Urinary bladder (tissue), 4 donors: ENCODE data around the gene KIF20B. TPM values are rescaled to one million over a fixed set of nuclear protein-coding genes. Genes with fewer than 3 reads are reported as not detected.

ENCODE experiments used
- DNase-seq: peaks from one replicate; pipeline ENCODE4 v3.0.0-alpha.2; 2015; ENCODE audit errors: extremely low spot score
- H3K27ac ChIP-seq: one replicate; pipeline ENCODE4 v1.5.1; 2013; ENCODE audit warnings: low read depth, mild to moderate bottlenecking, moderate library complexity
- H3K36me3 ChIP-seq: one replicate; pipeline ENCODE4 v1.6.1; 2013; ENCODE audit warnings: mild to moderate bottlenecking, moderate library complexity; ENCODE audit not compliant: insufficient read depth
- H3K4me1 ChIP-seq: one replicate; pipeline ENCODE4 v1.6.1; 2013; ENCODE audit warnings: mild to moderate bottlenecking, moderate library complexity; ENCODE audit not compliant: insufficient read depth
- H3K4me3 ChIP-seq: one replicate; pipeline ENCODE4 v1.5.1; 2013; ENCODE audit warnings: low read depth, low read length
- WGBS: extraction: QIAGEN DNeasy Blood & Tissue Kit; methylation state at CpG from one replicate; pipeline ENCODE4 v1.1.7; 2013; 5-methylcytosine and 5-hydroxymethylcytosine counted together
- polyA plus RNA-seq: library from polyadenylated mRNA; stranded (reverse); fragments of 200-250 nt; gene quantifications from one replicate; pipeline ENCODE4 v1.2.3, GENCODE V29; 2013
- total RNA-seq: library from RNA; depleted of rRNA; stranded (reverse); fragments of >200 nt; gene quantifications from one replicate; pipeline ENCODE4 v1.2.3, GENCODE V29; 2014
- donor health status: healthy with polysubstance abuse.
- donor health status: healthy.

Gene KIF20B
- total and polyA plus RNA-seq, 2 donors, result 2.4 to 24.5 TPM

- no peaks in the 10 kb centered on the region for H3K4me1 ChIP-seq
- H3K27ac ChIP-seq, result no peak overlapping the region
- no peaks in the 10 kb centered on the region for H3K36me3 ChIP-seq
- no peak for DNase-seq
- H3K4me3 ChIP-seq, result no peak overlapping the region
- WGBS, result 94% methylated on average over 5 of the region's 5 CpGs
Observed at GRCh38 chr10:89771684-89772083, 70.3 kb downstream of the KIF20B start.

DNA sequence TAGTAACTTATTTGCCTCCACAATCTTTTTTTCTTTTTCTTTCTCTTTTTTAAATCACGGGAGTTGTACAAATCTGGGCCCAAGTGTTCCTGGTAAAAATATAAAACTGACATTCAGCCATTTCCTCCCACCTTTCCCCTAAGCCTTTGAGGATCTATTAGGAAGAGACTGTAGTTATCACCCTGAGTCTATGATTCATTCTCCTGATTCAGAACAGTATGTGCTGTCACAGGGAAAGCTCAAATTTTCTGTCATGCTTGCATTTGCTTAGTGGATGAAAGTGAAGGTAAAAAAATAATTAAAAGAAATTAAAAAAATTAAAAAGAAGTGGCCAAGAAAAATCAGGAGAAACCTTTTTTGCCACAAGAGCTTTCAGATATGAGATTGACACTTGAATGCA lies 71.7 kb downstream of the KIF20B start:
- WGBS, result 76% methylated on average over 1 of the region's 1 CpG
- Histone ChIP-seq H3K4me1 (no peaks in the 10 kb centered on the region), H3K36me3 (no peaks in the 10 kb centered on the region), H3K27ac (no peak overlapping the region), H3K4me3 (no peak overlapping the region)
- no peak for DNase-seq

DNA sequence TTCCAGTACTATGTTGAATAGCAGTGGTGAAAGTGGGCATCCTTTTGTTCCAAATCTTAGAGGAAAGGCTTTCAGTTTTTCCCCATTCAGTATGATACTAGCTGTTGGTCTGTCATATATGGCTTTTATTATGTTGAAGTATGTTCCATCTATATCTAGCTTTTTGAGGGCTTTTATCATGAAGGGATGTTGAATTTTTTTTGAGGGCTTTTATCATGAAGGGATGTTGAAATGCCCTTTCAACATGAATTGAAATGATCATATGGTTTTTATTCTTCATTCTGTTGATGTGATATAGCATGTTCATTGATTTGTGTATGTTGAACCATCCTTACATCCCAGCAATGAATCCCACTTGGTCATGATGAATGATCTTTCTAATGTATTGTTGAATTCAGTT lies 75.3 kb downstream of the KIF20B start:
- DNase-seq, result no peak
- Histone ChIP-seq H3K36me3 (no peaks in the 10 kb centered on the region), H3K4me1 (no peaks in the 10 kb centered on the region), H3K4me3 (no peak overlapping the region), H3K27ac (no peak overlapping the region)

- WGBS, result 69% methylated on average over 2 of the region's 2 CpGs
- no peak for DNase-seq
Observed at GRCh38 chr10:89782470-89782869, 81.1 kb downstream of the KIF20B start.

DNA sequence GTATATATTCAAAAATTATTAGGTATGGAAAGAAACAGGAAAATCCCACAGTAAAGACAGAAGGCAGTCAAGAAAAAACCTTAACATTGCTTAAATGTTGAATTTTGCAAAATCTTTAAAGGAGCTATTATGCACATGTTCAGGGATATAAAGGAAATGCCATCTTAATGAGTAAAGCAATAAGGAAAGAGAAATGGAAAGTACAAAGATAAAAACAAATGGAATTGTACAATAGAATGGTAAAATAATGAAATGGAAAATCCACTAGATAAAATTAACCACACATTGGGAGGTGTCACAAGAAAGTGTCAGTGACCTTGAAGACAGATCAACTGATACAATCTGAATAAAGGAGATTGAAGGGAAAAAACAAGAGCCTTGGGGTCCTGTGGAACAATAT lies 82.0 kb downstream of the KIF20B start:
- DNase-seq, result no peak
- Histone ChIP-seq H3K4me1 (no peaks in the 10 kb centered on the region), H3K4me3 (no peak overlapping the region), H3K36me3 (no peaks in the 10 kb centered on the region), H3K27ac (no peak overlapping the region)

More at GRCh38 chr10:89782470-89782869, 81.1 kb downstream of the KIF20B start:
- H3K27ac ChIP-seq, result no peak overlapping the region
- H3K36me3 ChIP-seq, result no peaks in the 10 kb centered on the region
- H3K4me1 ChIP-seq, result no peaks in the 10 kb centered on the region
- H3K4me3 ChIP-seq, result no peak overlapping the region

GRCh38 chr10:89785095-89785494 lies 83.7 kb downstream of the KIF20B start:
- Histone ChIP-seq H3K4me3 (no peak overlapping the region), H3K27ac (no peak overlapping the region), H3K4me1 (no peaks in the 10 kb centered on the region), H3K36me3 (no peaks in the 10 kb centered on the region)
- DNase-seq, result no peak
- 97% methylated on average over 3 of the region's 3 CpGs for WGBS

- DNase-seq, result no peak
- Histone ChIP-seq H3K4me1 (no peaks in the 10 kb centered on the region), H3K27ac (no peak overlapping the region), H3K36me3 (no peaks in the 10 kb centered on the region), H3K4me3 (no peak overlapping the region)
- 90% methylated on average over 7 of the region's 7 CpGs for WGBS
Observed at GRCh38 chr10:89789188-89789877, 87.9 kb downstream of the KIF20B start.

DNA sequence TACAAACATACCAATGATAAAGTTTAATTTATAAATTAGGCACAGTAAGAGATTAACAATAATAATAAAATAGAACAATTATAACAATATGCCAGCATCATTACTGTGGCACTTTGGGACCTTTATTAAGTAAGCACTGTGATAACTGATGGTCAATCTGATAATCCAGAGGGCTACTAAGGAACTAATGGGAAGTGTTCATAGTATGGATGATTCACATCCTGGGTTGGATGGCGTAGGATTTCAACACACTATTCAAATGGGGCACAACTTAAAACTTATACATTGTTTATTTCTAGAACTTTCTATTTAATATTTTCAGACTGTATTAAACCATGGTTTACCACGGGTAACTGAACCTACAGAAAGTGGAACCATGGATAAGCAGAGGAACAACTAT lies 90.8 kb downstream of the KIF20B start:
- WGBS, result 89% methylated on average over 2 of the region's 2 CpGs
- H3K4me1 ChIP-seq, result no peaks in the 10 kb centered on the region

GRCh38 chr10:89793649-89794254 lies 92.4 kb downstream of the KIF20B start:
- no peak overlapping the region for H3K27ac ChIP-seq
- H3K36me3 ChIP-seq, result no peaks in the 10 kb centered on the region
- 35% methylated on average over 3 of the region's 3 CpGs for WGBS
- no peak overlapping the region for H3K4me3 ChIP-seq
- DNase-seq, result peak; percentile 48
- H3K4me1 ChIP-seq, result no peaks in the 10 kb centered on the region

More for the DNA sequence above, 90.8 kb downstream of the KIF20B start:
- H3K36me3 ChIP-seq, result no peaks in the 10 kb centered on the region
- no peak overlapping the region for H3K4me3 ChIP-seq
- DNase-seq, result no peak
- no peak overlapping the region for H3K27ac ChIP-seq

GRCh38 chr10:89795840-89796239 lies 94.5 kb downstream of the KIF20B start:
- Histone ChIP-seq H3K4me3 (no peak overlapping the region), H3K27ac (no peak overlapping the region), H3K4me1 (no peaks in the 10 kb centered on the region), H3K36me3 (no peaks in the 10 kb centered on the region)
- WGBS, result 68% methylated on average over 1 of the region's 1 CpG
- DNase-seq, result no peak

DNA sequence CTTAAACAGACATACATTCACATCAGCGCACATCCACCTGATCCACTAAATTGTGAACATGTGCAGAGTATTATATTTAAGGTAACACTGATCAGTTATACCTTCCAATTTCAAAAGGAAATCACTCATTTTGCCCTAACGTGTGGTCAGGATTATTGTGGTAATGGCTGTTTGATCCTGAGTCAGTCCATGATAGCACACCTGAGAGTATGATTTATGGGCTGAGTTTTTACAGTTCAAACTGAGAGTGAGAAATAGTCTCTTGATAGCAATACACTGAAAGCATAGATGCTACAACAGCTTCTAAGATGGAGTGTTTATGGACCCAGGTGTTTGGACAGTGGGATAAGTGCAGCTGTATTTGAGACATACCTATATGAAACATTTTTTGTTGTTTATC lies 96.7 kb downstream of the KIF20B start:
- no peak for DNase-seq
- Histone ChIP-seq H3K4me1 (no peaks in the 10 kb centered on the region), H3K27ac (no peak overlapping the region), H3K4me3 (no peak overlapping the region), H3K36me3 (no peaks in the 10 kb centered on the region)
- WGBS, result 85% methylated on average over 2 of the region's 2 CpGs

- DNase-seq, result no peak
- no peak overlapping the region for H3K4me3 ChIP-seq
- 79% methylated on average over 2 of the region's 2 CpGs for WGBS
- no peaks in the 10 kb centered on the region for H3K36me3 ChIP-seq
- no peak overlapping the region for H3K27ac ChIP-seq
- H3K4me1 ChIP-seq, result no peaks in the 10 kb centered on the region
Observed at GRCh38 chr10:89799573-89799972, 98.2 kb downstream of the KIF20B start.

DNA sequence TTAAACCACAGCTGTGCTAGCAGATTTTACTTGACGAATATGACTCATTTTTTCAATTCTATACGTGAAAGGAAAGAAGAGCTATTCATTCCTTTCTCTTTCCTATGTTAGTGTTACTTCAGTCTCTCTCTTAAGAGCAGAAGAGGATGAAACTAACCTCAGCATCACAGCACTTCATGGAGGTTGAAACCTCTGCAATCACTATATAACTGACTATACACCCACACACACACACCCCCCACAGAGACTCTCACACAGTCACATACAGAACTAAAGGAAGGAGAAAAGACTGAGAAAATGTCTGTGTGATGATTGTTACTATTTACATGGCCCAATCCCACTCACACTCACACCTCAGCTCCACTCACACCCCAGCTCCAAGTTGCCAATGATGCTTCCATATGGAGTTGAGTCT lies 104.2 kb downstream of the KIF20B start:
- WGBS, result 76% methylated on average over 2 of the region's 2 CpGs
- H3K27ac ChIP-seq, result no peak overlapping the region

GRCh38 chr10:89808842-89809241 lies 107.5 kb downstream of the KIF20B start:
- no peak for DNase-seq
- no peaks in the 10 kb centered on the region for H3K4me1 ChIP-seq
- peak overlapping the region; percentile 48 for H3K4me3 ChIP-seq
- H3K27ac ChIP-seq, result no peak overlapping the region
- 41% methylated on average over 2 of the region's 2 CpGs for WGBS
- H3K36me3 ChIP-seq, result no peaks in the 10 kb centered on the region

More for the DNA sequence above, 104.2 kb downstream of the KIF20B start:
- no peaks in the 10 kb centered on the region for H3K36me3 ChIP-seq
- no peak overlapping the region for H3K4me3 ChIP-seq
- DNase-seq, result no peak
- no peaks in the 10 kb centered on the region for H3K4me1 ChIP-seq
